ENCODE measurements around the gene PCDHGC5.

PCDHGC5 gene

DNA sequence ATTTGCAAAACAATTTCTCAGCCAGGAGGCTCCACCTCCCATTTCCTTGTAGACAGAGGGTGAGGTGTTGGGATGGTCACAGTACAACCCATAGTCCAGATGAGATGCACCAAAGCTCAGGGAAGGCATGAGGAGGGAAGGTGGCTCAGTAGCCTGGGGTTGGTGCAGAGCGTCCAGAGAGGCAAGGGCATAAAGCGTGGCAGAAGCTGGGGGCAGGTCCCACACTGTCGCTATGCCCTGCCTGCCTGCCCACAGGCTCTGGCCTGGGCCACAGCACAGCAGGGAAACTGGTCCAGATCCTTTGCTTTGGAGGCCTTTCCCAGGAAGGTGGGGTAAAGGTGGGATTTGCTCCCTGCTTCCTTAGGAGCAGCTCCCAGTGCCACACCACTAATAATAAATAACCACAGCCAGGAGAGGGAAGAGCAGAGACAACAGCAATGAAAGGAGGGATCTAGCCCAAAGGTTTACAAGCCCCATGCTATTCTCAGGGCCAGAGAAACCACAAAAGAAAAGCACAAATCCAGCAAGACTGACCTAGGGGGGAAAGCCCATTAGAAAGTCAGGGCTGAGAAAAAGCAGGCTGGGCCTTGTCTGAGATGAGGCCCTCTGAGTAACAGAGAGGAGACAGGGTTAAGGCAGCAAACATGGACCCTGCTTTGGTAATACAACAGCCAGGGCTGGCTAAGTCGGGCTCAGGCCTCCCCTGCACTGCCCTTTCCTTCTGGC, 27.2 kb downstream of the PCDHGC5 start:
- no peak for DNase-seq (ENCODE audit: low spot score)
- TF ChIP-seq, protein P1, sequence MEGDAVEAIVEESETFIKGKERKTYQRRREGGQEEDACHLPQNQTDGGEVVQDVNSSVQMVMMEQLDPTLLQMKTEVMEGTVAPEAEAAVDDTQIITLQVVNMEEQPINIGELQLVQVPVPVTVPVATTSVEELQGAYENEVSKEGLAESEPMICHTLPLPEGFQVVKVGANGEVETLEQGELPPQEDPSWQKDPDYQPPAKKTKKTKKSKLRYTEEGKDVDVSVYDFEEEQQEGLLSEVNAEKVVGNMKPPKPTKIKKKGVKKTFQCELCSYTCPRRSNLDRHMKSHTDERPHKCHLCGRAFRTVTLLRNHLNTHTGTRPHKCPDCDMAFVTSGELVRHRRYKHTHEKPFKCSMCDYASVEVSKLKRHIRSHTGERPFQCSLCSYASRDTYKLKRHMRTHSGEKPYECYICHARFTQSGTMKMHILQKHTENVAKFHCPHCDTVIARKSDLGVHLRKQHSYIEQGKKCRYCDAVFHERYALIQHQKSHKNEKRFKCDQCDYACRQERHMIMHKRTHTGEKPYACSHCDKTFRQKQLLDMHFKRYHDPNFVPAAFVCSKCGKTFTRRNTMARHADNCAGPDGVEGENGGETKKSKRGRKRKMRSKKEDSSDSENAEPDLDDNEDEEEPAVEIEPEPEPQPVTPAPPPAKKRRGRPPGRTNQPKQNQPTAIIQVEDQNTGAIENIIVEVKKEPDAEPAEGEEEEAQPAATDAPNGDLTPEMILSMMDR (IDR thresholded peaks at IDR 0.05; ENCODE audit: borderline replicate concordance, control extremely low read depth, extremely low read depth, insufficient read depth, missing control alignments), result no peak
- in situ Hi-C loops (cut with MboI; ENCODE audit: low sequenced_read_pairs, unreplicated experiment), result no loop called here

DNA sequence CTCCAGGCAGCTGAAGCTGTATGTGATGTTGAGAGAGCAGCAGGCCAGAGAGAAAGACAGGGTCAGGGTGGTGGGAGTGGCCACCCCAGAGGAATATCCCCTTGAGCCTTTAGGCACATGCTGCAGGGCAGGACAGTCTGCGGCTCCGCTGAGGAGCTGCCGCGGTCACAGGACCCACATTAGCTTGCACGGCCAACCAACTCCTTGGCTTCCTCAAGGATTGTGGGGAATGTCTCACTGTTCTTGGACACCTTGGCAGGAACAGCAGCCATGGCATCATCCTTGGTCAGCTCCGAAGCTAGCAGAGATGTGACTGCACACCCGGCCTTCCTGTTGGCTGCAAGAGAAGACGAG, 27.8 kb downstream of the PCDHGC5 start:
- TF ChIP-seq, protein P1 (IDR thresholded peaks at IDR 0.05; ENCODE audit: borderline replicate concordance, control extremely low read depth, extremely low read depth, insufficient read depth, missing control alignments), result no peak
- in situ Hi-C loops (cut with MboI; ENCODE audit: low sequenced_read_pairs, unreplicated experiment), result no loop called here
- no peak for DNase-seq (ENCODE audit: low spot score)

DNA sequence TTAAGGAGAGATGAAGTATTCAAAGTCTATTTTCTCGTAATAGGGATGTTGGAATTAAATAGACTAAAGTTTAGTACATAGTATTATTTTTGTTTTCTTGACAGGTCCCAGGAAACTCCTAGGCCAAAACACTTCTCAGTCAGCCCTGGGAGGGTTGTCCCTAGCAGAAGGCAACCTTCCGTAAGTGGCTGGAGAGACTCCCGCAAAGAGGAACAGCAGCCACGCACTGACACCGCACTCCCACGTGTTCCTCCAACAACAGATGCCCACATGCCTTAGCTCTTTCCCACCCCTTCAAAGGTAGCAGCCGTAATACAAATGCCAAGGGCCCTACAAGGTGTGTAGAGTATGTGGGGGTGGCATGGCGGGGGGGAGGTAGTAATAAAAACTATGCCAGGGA, 28.4 kb downstream of the PCDHGC5 start:
- in situ Hi-C loops (cut with MboI; ENCODE audit: low sequenced_read_pairs, unreplicated experiment), result no loop called here
- no peak for DNase-seq (ENCODE audit: low spot score)
- TF ChIP-seq, protein P1 (IDR thresholded peaks at IDR 0.05; ENCODE audit: borderline replicate concordance, control extremely low read depth, extremely low read depth, insufficient read depth, missing control alignments), result no peak

DNA sequence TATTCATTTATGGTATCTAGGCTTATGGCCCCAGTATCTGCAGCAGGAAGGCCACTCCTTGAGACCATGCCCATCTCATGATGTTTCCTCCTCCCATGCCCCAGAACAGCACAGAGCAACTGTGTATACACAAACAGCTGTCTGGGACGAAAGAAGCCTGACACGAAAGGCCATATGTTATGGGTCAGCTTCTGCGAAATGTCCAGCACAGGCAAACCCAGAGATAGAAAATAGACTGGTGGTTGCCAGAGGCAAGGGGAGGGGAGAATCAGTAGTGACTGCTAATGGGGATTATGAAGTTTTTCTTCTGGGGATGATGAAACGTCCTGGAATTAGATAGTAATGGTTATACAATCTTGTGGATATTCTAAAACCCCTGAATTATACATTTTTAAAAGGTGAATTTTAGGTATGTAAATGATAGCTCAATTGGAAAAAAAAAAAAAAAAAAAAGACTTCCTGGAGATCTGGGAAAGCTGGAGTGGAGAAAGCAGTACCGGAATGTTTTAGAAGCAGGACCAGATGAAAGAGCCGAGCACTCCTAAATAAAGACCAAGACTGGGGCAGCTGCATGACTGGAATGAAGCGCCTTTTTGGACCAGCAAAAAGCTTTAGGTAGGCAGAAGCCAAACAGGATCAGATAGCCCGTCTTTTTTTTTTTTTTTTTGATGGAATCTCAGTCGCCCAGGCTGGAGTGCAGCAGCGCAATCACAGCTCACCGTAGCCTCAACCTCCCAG, 29.2 kb downstream of the PCDHGC5 start:
- TF ChIP-seq, protein P1 (IDR thresholded peaks at IDR 0.05; ENCODE audit: borderline replicate concordance, control extremely low read depth, extremely low read depth, insufficient read depth, missing control alignments), result no peak
- no peak for DNase-seq (ENCODE audit: low spot score)
- in situ Hi-C loops (cut with MboI; ENCODE audit: low sequenced_read_pairs, unreplicated experiment), result no loop called here

DNA sequence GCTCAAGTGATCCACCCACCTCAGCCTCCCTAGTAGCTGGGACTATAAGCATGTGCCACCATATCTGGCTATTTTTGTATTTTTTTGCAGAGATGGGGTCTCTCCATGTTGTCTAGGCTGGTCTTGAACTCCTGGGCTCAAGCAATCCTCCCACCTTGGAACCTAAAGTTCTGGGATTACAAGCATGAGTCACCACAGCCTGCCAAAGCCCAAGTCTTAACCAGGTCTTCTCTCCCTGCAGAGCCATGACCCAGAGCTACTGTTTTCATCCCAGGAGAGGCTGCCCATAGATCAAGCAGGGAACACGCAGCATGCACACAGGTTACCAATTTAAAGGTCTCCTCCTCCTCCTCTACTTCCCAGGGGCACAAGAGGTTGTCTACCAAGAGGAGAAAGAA, 29.7 kb downstream of the PCDHGC5 start:
- TF ChIP-seq, protein P1 (IDR thresholded peaks at IDR 0.05; ENCODE audit: borderline replicate concordance, control extremely low read depth, extremely low read depth, insufficient read depth, missing control alignments), result no peak
- no peak for DNase-seq (ENCODE audit: low spot score)
- in situ Hi-C loops (cut with MboI; ENCODE audit: low sequenced_read_pairs, unreplicated experiment), result no loop called here

DNA sequence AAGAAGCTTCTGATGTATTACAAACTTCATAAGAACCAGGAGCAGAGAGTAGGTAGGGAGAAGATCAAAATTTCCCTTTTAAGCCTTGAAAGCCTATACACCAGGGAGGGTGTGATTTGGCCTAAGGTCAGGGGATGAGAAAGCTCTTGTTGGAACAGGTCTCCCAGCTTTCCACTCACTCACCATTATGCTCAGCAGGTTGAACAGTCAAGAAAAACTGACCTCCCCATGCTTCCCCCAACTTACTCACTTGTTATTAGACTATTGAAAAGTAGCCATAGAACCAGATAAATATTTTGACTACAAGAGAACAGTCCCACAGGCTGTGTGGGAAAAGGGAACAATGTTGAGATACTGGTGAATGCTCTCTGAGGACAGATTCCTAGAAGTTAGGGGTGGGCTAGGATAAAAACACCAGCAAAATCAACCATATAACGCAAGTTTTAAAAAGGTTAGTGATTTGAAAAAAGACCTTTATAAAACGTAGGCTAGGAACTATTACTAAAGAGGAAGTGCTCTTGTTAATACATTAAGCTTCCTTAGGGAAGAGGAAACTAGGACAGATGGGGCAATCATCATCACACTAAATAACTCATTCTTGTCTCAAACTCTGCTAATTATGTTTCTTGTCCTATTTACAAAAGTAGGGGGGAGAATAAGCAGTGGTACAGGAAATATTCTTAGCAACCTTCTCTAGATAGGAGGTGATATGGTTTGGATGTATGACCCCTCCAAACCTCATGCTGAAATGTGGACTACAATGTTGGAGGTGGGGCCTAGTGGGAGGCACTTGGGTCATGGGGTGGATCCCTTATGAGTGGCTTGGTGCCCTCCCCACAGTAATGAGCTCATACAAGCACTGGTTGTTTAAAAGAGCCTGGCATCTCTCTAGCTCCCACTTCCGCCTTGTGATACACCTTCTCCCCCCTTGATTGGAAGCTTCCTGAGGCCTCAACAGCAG, 31.0 kb downstream of the PCDHGC5 start:
- DNase-seq (ENCODE audit: low spot score), result no peak
- TF ChIP-seq, protein P1 (IDR thresholded peaks at IDR 0.05; ENCODE audit: borderline replicate concordance, control extremely low read depth, extremely low read depth, insufficient read depth, missing control alignments), result no peak
- in situ Hi-C loops (cut with MboI; ENCODE audit: low sequenced_read_pairs, unreplicated experiment), result no loop called here
